HepG2 (cell line): ENCODE results near the gene TRAF4. TPM values are rescaled to one million over a fixed set of nuclear protein-coding genes. Genes with fewer than 3 reads are reported as not detected.
A peak's percentile ranks its signal among the peaks of the same experiment; 100 is the strongest.

Experiments used
- BRCA1 ChIP-seq: sonication (generic); formaldehyde crosslinking; IDR thresholded peaks from 2 replicates; pipeline ENCODE4 v1.4.0; 2020; ENCODE audit warnings: missing genetic modification reagents
- BRD4 ChIP-seq: sonication (generic); formaldehyde crosslinking; IDR thresholded peaks from 2 replicates; pipeline ENCODE4 v1.4.0; 2020; ENCODE audit warnings: missing genetic modification reagents
- EEA1 ChIP-seq: sonication (generic); formaldehyde crosslinking; IDR thresholded peaks from 2 replicates; pipeline ENCODE4 v1.5.1; 2020; ENCODE audit warnings: mild to moderate bottlenecking, missing genetic modification reagents, borderline replicate concordance
- HNRNPK ChIP-seq: fragments of 200-400 bp; formaldehyde crosslinking; IDR thresholded peaks from 2 replicates; pipeline ENCODE4 v1.6.1; 2018; ENCODE audit warnings: low read length, low read depth, moderate library complexity, mild to moderate bottlenecking; ENCODE audit not compliant: poor library complexity, severe bottlenecking
- IRX3 ChIP-seq: sonication (generic); formaldehyde crosslinking; IDR thresholded peaks from 2 replicates; pipeline ENCODE4 v1.8.1; 2023; ENCODE audit warnings: mild to moderate bottlenecking, low read depth, missing genetic modification reagents, borderline replicate concordance
- MEF2D ChIP-seq: sonication (generic); formaldehyde crosslinking; IDR thresholded peaks from 2 replicates; pipeline ENCODE4 v1.5.1; 2020; ENCODE audit warnings: mild to moderate bottlenecking, missing genetic modification reagents
- NFKBIZ ChIP-seq: IDR thresholded peaks from 2 replicates; pipeline ENCODE4 v1.6.1; 2018; ENCODE audit warnings: missing genetic modification reagents, missing compliant biosample characterization
- PAX8 ChIP-seq: sonication (generic); formaldehyde crosslinking; IDR thresholded peaks from 2 replicates; pipeline ENCODE4 v1.8.0; 2022; ENCODE audit warnings: mild to moderate bottlenecking, missing genetic modification reagents, borderline replicate concordance
- REXO4 ChIP-seq: sonication (generic); formaldehyde crosslinking; IDR thresholded peaks from 2 replicates; pipeline ENCODE4 v1.8.0; 2022; ENCODE audit warnings: missing genetic modification reagents, mild to moderate bottlenecking, borderline replicate concordance
- RXRB ChIP-seq: IDR thresholded peaks from 2 replicates; pipeline ENCODE4 v1.6.1; 2016; ENCODE audit warnings: borderline replicate concordance, missing genetic modification reagents, missing compliant biosample characterization
- SAP130 ChIP-seq: IDR thresholded peaks from 2 replicates; pipeline ENCODE4 v1.6.1; 2016; ENCODE audit warnings: low read depth
- SOX5 ChIP-seq: IDR thresholded peaks from 2 replicates; pipeline ENCODE4 v1.6.1; 2016; ENCODE audit warnings: borderline replicate concordance
- SRY ChIP-seq: sonication (generic); formaldehyde crosslinking; IDR thresholded peaks from 2 replicates; pipeline ENCODE4 v1.8.0; 2022; ENCODE audit warnings: mild to moderate bottlenecking, missing genetic modification reagents
- TAF1 ChIP-seq: sonication (generic); formaldehyde crosslinking; IDR thresholded peaks from 2 replicates; pipeline ENCODE4 v1.4.0; 2020; ENCODE audit warnings: missing genetic modification reagents
- TCF7L2 ChIP-seq: IDR thresholded peaks from 2 replicates; pipeline ENCODE4 v1.6.1; 2011; ENCODE audit warnings: mild to moderate bottlenecking, low read depth, low read length, moderate library complexity
- YEATS4 ChIP-seq: sonication (generic); formaldehyde crosslinking; IDR thresholded peaks from 2 replicates; pipeline ENCODE4 v1.4.0; 2020; ENCODE audit warnings: missing genetic modification reagents, borderline replicate concordance
- ZBTB7A ChIP-seq: sonication (generic); formaldehyde crosslinking; IDR thresholded peaks from 2 replicates; pipeline ENCODE4 v1.8.0; 2022; ENCODE audit warnings: mild to moderate bottlenecking, missing genetic modification reagents
- ZNF274 ChIP-seq: sonication (generic); formaldehyde crosslinking; IDR thresholded peaks from 2 replicates; pipeline ENCODE4 v1.5.1; 2020; ENCODE audit warnings: mild to moderate bottlenecking, missing genetic modification reagents
- ZNF33B ChIP-seq: sonication (generic); formaldehyde crosslinking; IDR thresholded peaks from 2 replicates; pipeline ENCODE4 v1.5.1; 2020; ENCODE audit warnings: mild to moderate bottlenecking, missing genetic modification reagents
- ZNF343 ChIP-seq: sonication (generic); formaldehyde crosslinking; IDR thresholded peaks from 2 replicates; pipeline ENCODE4 v1.4.0; 2020; ENCODE audit warnings: mild to moderate bottlenecking, missing genetic modification reagents
- ZNF44 ChIP-seq: sonication (generic); formaldehyde crosslinking; IDR thresholded peaks from 2 replicates; pipeline ENCODE4 v1.5.1; 2020; ENCODE audit warnings: mild to moderate bottlenecking, missing genetic modification reagents
- ZNF567 ChIP-seq: sonication (generic); formaldehyde crosslinking; IDR thresholded peaks from 2 replicates; pipeline ENCODE4 v1.8.1; 2023; ENCODE audit warnings: mild to moderate bottlenecking, missing genetic modification reagents, borderline replicate concordance
- ZNF598 ChIP-seq: sonication (generic); formaldehyde crosslinking; IDR thresholded peaks from 2 replicates; pipeline ENCODE4 v1.5.1; 2020; ENCODE audit warnings: mild to moderate bottlenecking, missing genetic modification reagents, borderline replicate concordance
- ZNF619 ChIP-seq: sonication (generic); formaldehyde crosslinking; IDR thresholded peaks from 2 replicates; pipeline ENCODE4 v1.4.0; 2020; ENCODE audit warnings: mild to moderate bottlenecking, missing genetic modification reagents
- ZNF709 ChIP-seq: sonication (generic); formaldehyde crosslinking; IDR thresholded peaks from 2 replicates; pipeline ENCODE4 v1.5.0; 2020; ENCODE audit warnings: mild to moderate bottlenecking, missing genetic modification reagents
- ZNF773 ChIP-seq: sonication (generic); formaldehyde crosslinking; IDR thresholded peaks from 2 replicates; pipeline ENCODE4 v1.4.0; 2020; ENCODE audit warnings: missing genetic modification reagents, borderline replicate concordance
- ZNF775 ChIP-seq: sonication (generic); formaldehyde crosslinking; IDR thresholded peaks from 2 replicates; pipeline ENCODE4 v1.4.0; 2020; ENCODE audit warnings: missing genetic modification reagents, mild to moderate bottlenecking, moderate library complexity, borderline replicate concordance
- ZNF850 ChIP-seq: sonication (generic); formaldehyde crosslinking; conservative IDR thresholded peaks from 2 replicates; pipeline ENCODE4 v1.9.0; 2021; ENCODE audit warnings: mild to moderate bottlenecking, missing genetic modification reagents
- ZSCAN12 ChIP-seq: sonication (generic); formaldehyde crosslinking; IDR thresholded peaks from 2 replicates; pipeline ENCODE4 v1.9.0; 2021; ENCODE audit warnings: mild to moderate bottlenecking, missing genetic modification reagents
- ZSCAN21 ChIP-seq: sonication (generic); formaldehyde crosslinking; IDR thresholded peaks from 2 replicates; pipeline ENCODE4 v1.8.0; 2022; ENCODE audit warnings: mild to moderate bottlenecking, missing genetic modification reagents, moderate library complexity, borderline replicate concordance
- polyA plus RNA-seq, 8 experiments: library from polyadenylated mRNA; depleted of rRNA in 3 of 8; stranded (reverse) in 7 of 8; unstranded in 1 of 8; fragments of >200 nt; fragmentation: Illumina TruSeq in 4 of 8; extraction: Trizol in 4 of 8; gene quantifications; 2 replicates each; pipeline versions ENCODE4 v1.2.1 to v1.2.3, GENCODE V29; 2011 to 2016; ENCODE audit warnings: low read depth in 4 of 8, missing spikeins in 1 of 8, mixed read lengths in 1 of 8; ENCODE audit not compliant: insufficient read depth in 1 of 8
- total RNA-seq, 5 experiments: library from RNA; depleted of rRNA; stranded (reverse); fragments of >200 nt; fragmentation: Illumina TruSeq; extraction: Trizol; gene quantifications; 2 replicates each; pipeline ENCODE4 v1.2.3, GENCODE V29; 2016; ENCODE audit warnings: low read depth in 1 of 5
- TF ChIP-seq, protein P1 (sequence below): sonication (generic); formaldehyde crosslinking; IDR thresholded peaks from 2 replicates; pipeline ENCODE4 v1.4.0; 2020; ENCODE audit warnings: mild to moderate bottlenecking, missing genetic modification reagents
- TF ChIP-seq, protein P2 (sequence below): sonication (generic); formaldehyde crosslinking; IDR thresholded peaks from 2 replicates; pipeline ENCODE4 v1.5.0; 2020; ENCODE audit warnings: missing genetic modification reagents, mild to moderate bottlenecking, borderline replicate concordance

The TRAF4 gene
- total and polyA plus RNA-seq, 2 of the 13 experiments (the other 11 are each of a cell fraction or from before 2014, with no cell fraction given), result 86.0 to 89.9 TPM

DNA sequence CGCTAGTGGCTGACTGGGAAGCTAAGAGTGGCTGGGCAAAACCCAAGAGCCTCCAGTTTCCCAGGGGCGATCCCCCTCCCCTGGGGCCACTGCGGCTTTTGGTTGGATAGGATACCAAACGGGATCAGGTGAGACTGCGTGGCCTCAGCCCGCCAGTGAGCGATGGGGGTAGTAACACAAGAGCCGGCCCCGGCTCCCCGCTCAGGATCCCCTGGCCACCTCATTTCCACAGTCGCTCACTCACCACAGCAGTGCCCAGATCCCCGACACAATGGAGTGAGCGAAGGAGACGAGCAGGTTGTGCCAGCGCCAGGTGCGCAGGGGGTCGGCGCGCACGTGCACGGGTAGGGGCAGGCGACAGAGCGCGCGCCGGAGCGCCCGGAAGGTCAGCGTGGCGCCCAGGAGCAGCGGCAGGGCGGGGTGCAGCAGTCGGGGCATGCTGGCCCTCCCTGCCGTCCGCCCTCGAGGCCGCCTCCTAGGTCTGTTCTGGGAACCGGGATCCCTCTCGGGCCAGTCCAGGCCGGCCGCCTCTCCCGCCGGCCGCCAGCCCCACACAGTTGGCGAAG is 18.1 kb upstream of the TRAF4 start (continued):
- TF ChIP-seq ZNF775 (CRISPR knock-in tag) (peak; percentile 33; the same call in 1 of the 2 replicates), YEATS4 (CRISPR knock-in tag) (peak; percentile 89), RXRB (CRISPR knock-in tag) (peak; percentile 30), PAX8 (CRISPR knock-in tag) (no peak), SOX5 (CRISPR knock-in tag) (peak; percentile 32; the same call in 1 of the 2 replicates), ZNF33B (CRISPR knock-in tag) (peak; percentile 66), HNRNPK (peak; percentile 87), ZNF44 (CRISPR knock-in tag) (0 out of 2 replicates have a peak, but pooled peaks have one; percentile 40), MEF2D (CRISPR knock-in tag) (no peak), BRD4 (CRISPR knock-in tag) (no peak; the same call in none of the 2 replicates), ZNF343 (CRISPR knock-in tag) (peak; percentile 89; the same call in 1 of the 2 replicates), ZNF567 (peak; percentile 78; the same call in 1 of the 2 replicates), ZNF850 (CRISPR knock-in tag) (no peak; the same call in 1 of the 2 replicates), TCF7L2 (no peak), ZSCAN12 (CRISPR knock-in tag) (peak; percentile 16; the same call in 1 of the 2 replicates), ZNF709 (CRISPR knock-in tag) (peak; percentile 90), SRY (CRISPR knock-in tag) (peak; percentile 79), SAP130 (CRISPR knock-in tag) (peak; percentile 80), ZSCAN21 (CRISPR knock-in tag) (peak; percentile 96; the same call in 1 of the 2 replicates), IRX3 (CRISPR knock-in tag) (no peak), ZNF619 (CRISPR knock-in tag) (peak; percentile 88), NFKBIZ (CRISPR knock-in tag) (no peak), ZNF598 (peak; percentile 40; the same call in 1 of the 2 replicates), EEA1 (CRISPR knock-in tag) (peak; percentile 78), ZNF274 (CRISPR knock-in tag) (peak; percentile 84), BRCA1 (CRISPR knock-in tag) (peak; percentile 81; the same call in 1 of the 2 replicates), ZBTB7A (CRISPR knock-in tag) (peak; percentile 87), TAF1 (CRISPR knock-in tag) (peak; percentile 87), ZNF773 (CRISPR knock-in tag) (no peak), REXO4 (peak; percentile 79; the same call in 1 of the 2 replicates)
- TF ChIP-seq, protein P1, sequence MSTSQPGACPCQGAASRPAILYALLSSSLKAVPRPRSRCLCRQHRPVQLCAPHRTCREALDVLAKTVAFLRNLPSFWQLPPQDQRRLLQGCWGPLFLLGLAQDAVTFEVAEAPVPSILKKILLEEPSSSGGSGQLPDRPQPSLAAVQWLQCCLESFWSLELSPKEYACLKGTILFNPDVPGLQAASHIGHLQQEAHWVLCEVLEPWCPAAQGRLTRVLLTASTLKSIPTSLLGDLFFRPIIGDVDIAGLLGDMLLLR (CRISPR knock-in tag), result peak; percentile 83
- TF ChIP-seq, protein P2, sequence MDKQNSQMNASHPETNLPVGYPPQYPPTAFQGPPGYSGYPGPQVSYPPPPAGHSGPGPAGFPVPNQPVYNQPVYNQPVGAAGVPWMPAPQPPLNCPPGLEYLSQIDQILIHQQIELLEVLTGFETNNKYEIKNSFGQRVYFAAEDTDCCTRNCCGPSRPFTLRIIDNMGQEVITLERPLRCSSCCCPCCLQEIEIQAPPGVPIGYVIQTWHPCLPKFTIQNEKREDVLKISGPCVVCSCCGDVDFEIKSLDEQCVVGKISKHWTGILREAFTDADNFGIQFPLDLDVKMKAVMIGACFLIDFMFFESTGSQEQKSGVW (CRISPR knock-in tag), result 0 out of 2 replicates have a peak, but pooled peaks have one; percentile 46
